HL-60 (cell line): Measurements from ENCODE around the gene HRK.

Experiments used
- DNase-seq, 2 experiments: peaks; one replicate each; pipeline ENCODE4 v3.0.0-alpha.2; 2010 to 2020; ENCODE audit warnings: low read depth in 1 of 2, low spot score in 1 of 2
- H3K27ac ChIP-seq: fragments of 250-450 bp; sonication (Bioruptor Pico); replicated peaks from 2 replicates; pipeline ENCODE4 v1.5.1; 2020; ENCODE audit warnings: mild to moderate bottlenecking, moderate library complexity
- H3K27me3 ChIP-seq: fragments of 250-450 bp; sonication (Bioruptor Pico); 2 replicates; pipeline ENCODE4 v1.5.1; 2021; ENCODE audit warnings: mild to moderate bottlenecking, moderate library complexity; ENCODE audit not compliant: insufficient read depth, poor library complexity, severe bottlenecking
- H3K4me3 ChIP-seq: replicated peaks from 2 replicates; pipeline ENCODE4 v1.5.1; 2011; ENCODE audit warnings: mild to moderate bottlenecking, control low read depth, low read length; ENCODE audit not compliant: insufficient read depth
- GABPA ChIP-seq: IDR thresholded peaks from 2 replicates; pipeline ENCODE4 v1.6.1; 2012; ENCODE audit warnings: low read depth
- POLR2AphosphoS5 ChIP-seq: IDR thresholded peaks from 2 replicates; pipeline ENCODE4 v1.6.1; 2012; ENCODE audit warnings: low read depth
- SPI1 ChIP-seq: IDR thresholded peaks from 2 replicates; pipeline ENCODE4 v1.6.1; 2012; ENCODE audit warnings: low read depth, mild to moderate bottlenecking, borderline replicate concordance
- TF ChIP-seq, protein P1 (sequence below): IDR thresholded peaks from 2 replicates; pipeline ENCODE4 v1.6.1; 2012; ENCODE audit warnings: low read depth; ENCODE audit not compliant: insufficient replicate concordance
- TF ChIP-seq, protein P2 (sequence below): IDR thresholded peaks from one replicate; pipeline ENCODE4 v1.5.1; 2011; ENCODE audit warnings: low read length, control low read depth, inconsistent platforms; ENCODE audit not compliant: insufficient read depth

The HRK gene

DNA sequence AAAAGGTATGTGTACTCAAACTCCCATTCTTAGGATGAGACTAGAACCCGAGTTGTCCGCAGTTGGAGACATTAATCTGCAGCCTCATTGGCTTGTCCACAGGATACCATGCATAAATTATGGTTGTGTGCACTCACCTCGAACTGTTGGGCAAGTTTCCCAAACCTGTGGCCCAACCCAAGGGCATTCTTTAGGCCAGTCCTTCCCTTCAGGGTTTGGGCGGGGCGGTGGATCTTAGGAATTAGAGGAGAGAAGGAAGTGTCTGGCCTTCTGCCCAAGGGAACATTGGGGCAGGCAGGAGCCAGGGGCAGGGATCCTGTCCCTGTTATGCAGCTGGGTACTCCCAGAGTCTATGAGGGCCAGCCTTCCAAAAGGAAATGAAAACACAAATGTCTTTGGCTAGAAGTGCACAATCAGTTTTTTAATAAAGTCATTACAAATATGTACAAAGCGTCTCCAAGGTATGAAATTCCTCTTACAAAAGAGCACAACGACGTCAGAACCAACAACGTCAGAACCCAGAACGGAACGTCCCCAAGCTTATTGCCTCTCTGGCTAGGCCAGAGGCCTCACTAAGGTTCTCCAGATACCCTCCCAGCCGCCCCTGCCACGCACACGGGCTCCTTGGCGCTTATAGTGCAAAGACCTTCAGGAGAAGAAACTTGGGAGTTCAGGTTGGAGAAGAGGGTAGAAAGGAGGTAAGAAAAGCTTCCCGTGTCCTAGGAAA, 25.3 kb downstream of the HRK start:
- H3K27me3 ChIP-seq: peaks cover 2% of the 10 kb centered on the region
- no peak overlapping the region for H3K4me3 ChIP-seq
- H3K27ac ChIP-seq: no peak overlapping the region
- TF ChIP-seq SPI1: no peak
- TF ChIP-seq, protein P1, sequence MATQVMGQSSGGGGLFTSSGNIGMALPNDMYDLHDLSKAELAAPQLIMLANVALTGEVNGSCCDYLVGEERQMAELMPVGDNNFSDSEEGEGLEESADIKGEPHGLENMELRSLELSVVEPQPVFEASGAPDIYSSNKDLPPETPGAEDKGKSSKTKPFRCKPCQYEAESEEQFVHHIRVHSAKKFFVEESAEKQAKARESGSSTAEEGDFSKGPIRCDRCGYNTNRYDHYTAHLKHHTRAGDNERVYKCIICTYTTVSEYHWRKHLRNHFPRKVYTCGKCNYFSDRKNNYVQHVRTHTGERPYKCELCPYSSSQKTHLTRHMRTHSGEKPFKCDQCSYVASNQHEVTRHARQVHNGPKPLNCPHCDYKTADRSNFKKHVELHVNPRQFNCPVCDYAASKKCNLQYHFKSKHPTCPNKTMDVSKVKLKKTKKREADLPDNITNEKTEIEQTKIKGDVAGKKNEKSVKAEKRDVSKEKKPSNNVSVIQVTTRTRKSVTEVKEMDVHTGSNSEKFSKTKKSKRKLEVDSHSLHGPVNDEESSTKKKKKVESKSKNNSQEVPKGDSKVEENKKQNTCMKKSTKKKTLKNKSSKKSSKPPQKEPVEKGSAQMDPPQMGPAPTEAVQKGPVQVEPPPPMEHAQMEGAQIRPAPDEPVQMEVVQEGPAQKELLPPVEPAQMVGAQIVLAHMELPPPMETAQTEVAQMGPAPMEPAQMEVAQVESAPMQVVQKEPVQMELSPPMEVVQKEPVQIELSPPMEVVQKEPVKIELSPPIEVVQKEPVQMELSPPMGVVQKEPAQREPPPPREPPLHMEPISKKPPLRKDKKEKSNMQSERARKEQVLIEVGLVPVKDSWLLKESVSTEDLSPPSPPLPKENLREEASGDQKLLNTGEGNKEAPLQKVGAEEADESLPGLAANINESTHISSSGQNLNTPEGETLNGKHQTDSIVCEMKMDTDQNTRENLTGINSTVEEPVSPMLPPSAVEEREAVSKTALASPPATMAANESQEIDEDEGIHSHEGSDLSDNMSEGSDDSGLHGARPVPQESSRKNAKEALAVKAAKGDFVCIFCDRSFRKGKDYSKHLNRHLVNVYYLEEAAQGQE: no peak
- no peak for TF ChIP-seq GABPA
- TF ChIP-seq POLR2AphosphoS5: no peak
- TF ChIP-seq, protein P2, sequence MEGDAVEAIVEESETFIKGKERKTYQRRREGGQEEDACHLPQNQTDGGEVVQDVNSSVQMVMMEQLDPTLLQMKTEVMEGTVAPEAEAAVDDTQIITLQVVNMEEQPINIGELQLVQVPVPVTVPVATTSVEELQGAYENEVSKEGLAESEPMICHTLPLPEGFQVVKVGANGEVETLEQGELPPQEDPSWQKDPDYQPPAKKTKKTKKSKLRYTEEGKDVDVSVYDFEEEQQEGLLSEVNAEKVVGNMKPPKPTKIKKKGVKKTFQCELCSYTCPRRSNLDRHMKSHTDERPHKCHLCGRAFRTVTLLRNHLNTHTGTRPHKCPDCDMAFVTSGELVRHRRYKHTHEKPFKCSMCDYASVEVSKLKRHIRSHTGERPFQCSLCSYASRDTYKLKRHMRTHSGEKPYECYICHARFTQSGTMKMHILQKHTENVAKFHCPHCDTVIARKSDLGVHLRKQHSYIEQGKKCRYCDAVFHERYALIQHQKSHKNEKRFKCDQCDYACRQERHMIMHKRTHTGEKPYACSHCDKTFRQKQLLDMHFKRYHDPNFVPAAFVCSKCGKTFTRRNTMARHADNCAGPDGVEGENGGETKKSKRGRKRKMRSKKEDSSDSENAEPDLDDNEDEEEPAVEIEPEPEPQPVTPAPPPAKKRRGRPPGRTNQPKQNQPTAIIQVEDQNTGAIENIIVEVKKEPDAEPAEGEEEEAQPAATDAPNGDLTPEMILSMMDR: no peak
- no peak for DNase-seq

DNA sequence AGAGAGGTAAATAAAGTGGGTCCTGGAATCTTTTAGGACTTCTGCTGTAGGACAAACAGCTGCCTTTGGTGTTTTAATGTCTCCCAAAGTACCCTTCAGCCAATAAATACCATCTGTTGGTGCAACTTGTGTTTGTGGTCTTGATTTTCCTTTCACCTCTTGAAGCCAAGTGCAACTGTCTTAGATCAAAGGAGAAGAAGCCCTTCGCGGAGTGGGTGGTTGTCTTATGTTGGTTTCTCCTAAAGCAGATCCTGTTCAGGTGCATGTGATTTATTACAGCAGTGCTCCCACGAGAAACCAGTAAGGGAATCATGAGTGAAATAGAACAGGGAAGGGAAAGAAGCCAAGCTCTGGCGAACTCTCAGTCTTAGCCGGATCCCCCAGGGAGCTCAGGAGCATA, 27.7 kb downstream of the HRK start:
- H3K4me3 ChIP-seq: no peak overlapping the region
- TF ChIP-seq, protein P2: no peak
- no peak for TF ChIP-seq POLR2AphosphoS5
- TF ChIP-seq, protein P1: no peak
- no peak for TF ChIP-seq SPI1
- no peak for TF ChIP-seq GABPA
- no peak overlapping the region for H3K27ac ChIP-seq
- DNase-seq: no peak
- H3K27me3 ChIP-seq: no peaks in the 10 kb centered on the region

DNA sequence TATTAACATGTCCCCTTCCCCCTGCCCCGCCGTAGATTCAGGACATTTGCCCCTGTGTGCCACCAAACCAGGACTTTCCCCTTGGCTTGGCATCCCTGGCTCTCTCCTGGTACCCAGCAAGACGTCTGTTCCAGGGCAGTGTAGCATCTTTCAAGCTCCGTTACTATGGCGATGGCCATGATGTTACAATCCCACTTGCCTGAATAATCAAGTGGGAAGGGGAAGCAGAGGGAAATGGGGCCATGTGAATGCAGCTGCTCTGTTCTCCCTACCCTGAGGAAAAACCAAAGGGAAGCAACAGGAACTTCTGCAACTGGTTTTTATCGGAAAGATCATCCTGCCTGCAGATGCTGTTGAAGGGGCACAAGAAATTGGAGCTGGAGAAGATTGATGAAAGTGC, 28.9 kb downstream of the HRK start:
- Histone ChIP-seq H3K4me3 (no peak overlapping the region), H3K27ac (no peak overlapping the region), H3K27me3 (no peaks in the 10 kb centered on the region)
- TF ChIP-seq GABPA (no peak), POLR2AphosphoS5 (no peak), SPI1 (no peak)
- TF ChIP-seq, protein P2: no peak
- no peak for DNase-seq

DNA sequence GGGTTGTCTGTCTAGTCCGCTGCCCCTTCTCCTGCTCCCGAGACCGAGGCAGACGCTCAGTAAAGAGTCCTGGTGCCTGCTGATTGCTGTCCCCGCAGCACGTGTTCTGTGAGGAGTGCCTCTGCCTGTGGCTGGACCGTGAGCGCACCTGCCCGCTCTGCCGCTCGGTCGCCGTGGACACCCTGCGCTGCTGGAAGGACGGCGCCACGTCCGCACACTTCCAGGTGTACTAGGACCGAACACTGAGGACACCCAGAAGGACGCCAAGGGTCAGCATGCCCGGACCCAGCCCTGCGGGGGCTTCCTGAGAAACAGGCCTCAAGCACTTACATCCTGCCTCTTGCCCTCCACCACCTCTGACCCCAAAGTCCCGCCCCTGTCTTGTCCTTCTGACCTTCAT, 32.0 kb downstream of the HRK start:
- H3K27me3 ChIP-seq: no peaks in the 10 kb centered on the region
- DNase-seq: no peak
- H3K4me3 ChIP-seq: no peak overlapping the region
- no peak for TF ChIP-seq GABPA
- no peak for TF ChIP-seq POLR2AphosphoS5
- TF ChIP-seq, protein P1: no peak
- no peak for TF ChIP-seq SPI1
- TF ChIP-seq, protein P2: no peak
- H3K27ac ChIP-seq: no peak overlapping the region
